22Rv1 (cell line): Measurements from ENCODE around the gene TRIO.

Experiments
- CTCF ChIP-seq: fragments of 450-650 bp; IDR thresholded peaks from 2 replicates; pipeline ENCODE4 v1.5.1; 2017; ENCODE audit warnings: mild to moderate bottlenecking
- ZFX ChIP-seq: fragments of 450-650 bp; IDR thresholded peaks from 2 replicates; pipeline ENCODE4 v1.6.1; 2017; ENCODE audit warnings: antibody characterized with exemption, borderline replicate concordance

- TF ChIP-seq CTCF, result no peak
- TF ChIP-seq ZFX, result no peak
These were observed 19.6 kb upstream of the TRIO start for GRCh38 chr5:14123551-14123950.
